ENCODE results near the gene H2BK1. TPM values are rescaled to one million over a fixed set of nuclear protein-coding genes. Genes with fewer than 3 reads are reported as not detected.

The H2BK1 gene
- total and polyA plus RNA-seq, 2 donors (not counting 1 experiment from before 2014, with no cell fraction given), result not detected

GRCh38 chr7:151246851-151247580 is 36.7 kb upstream of the H2BK1 start:
- no peak for DNase-seq (ENCODE audit: low read depth in 2 of 2)
- H2AFZ ChIP-seq (ENCODE audit: low read length), result no peak overlapping the region
- H3K36me3 ChIP-seq (ENCODE audit: control insufficient read depth, insufficient read depth, low read length), result peaks cover 2% of the 10 kb centered on the region
- H4K20me1 ChIP-seq (ENCODE audit: control insufficient read depth, extremely low read depth, insufficient read depth, low read length), result no peaks in the 10 kb centered on the region
- peak overlapping the region; percentile 53 to 82 (median 70) for H3K4me3 ChIP-seq (replicated peaks in 1 of 4; ENCODE audit: control extremely low read depth in 1 of 4, insufficient read depth in 1 of 4, low read depth in 3 of 4, low read length in 4 of 4)
- H3K27ac ChIP-seq (ENCODE audit: insufficient read depth, low read length), result peak overlapping the region; percentile 59
- H3K79me2 ChIP-seq (ENCODE audit: control insufficient read depth, insufficient read depth, low read length), result peaks cover 5% of the 10 kb centered on the region
- no peaks in the 10 kb centered on the region for H3K27me3 ChIP-seq (ENCODE audit: control insufficient read depth, insufficient read depth, low read length)
- TF ChIP-seq CTCF (conservative IDR thresholded peaks at IDR 0.05 in 1 of 2, IDR thresholded peaks at IDR 0.05 in 1 of 2; ENCODE audit: low read depth in 1 of 2, low read length in 2 of 2) (no peak), EZH2 (IDR thresholded peaks at IDR 0.05; ENCODE audit: low read length, missing control alignments) (no peak)
- no peaks in the 10 kb centered on the region for H3K9me3 ChIP-seq (ENCODE audit: control insufficient read depth, insufficient read depth, low read depth, low read length)
- peak overlapping the region; percentile 100 for H3K4me2 ChIP-seq (ENCODE audit: extremely low read depth, insufficient read depth, low read length)
- peaks cover 34% of the 10 kb centered on the region for H3K4me1 ChIP-seq (ENCODE audit: control insufficient read depth, extremely low read depth, insufficient read depth, low read length)
- no peak overlapping the region for H3K9ac ChIP-seq (ENCODE audit: insufficient read depth, low read length)

GRCh38 chr7:151246102-151246850 is 36.0 kb upstream of the H2BK1 start:
- peak overlapping the region; percentile 75 for H3K4me2 ChIP-seq (ENCODE audit: extremely low read depth, insufficient read depth, low read length)
- H3K79me2 ChIP-seq (ENCODE audit: control insufficient read depth, insufficient read depth, low read length), result peaks cover 5% of the 10 kb centered on the region
- H3K27ac ChIP-seq (ENCODE audit: insufficient read depth, low read length), result no peak overlapping the region
- H3K9me3 ChIP-seq (ENCODE audit: control insufficient read depth, insufficient read depth, low read depth, low read length), result no peaks in the 10 kb centered on the region
- peaks cover 6% of the 10 kb centered on the region for H3K36me3 ChIP-seq (ENCODE audit: control insufficient read depth, insufficient read depth, low read length)
- no peak overlapping the region for H3K9ac ChIP-seq (ENCODE audit: insufficient read depth, low read length)
- no peak for TF ChIP-seq CTCF (conservative IDR thresholded peaks at IDR 0.05 in 1 of 2, IDR thresholded peaks at IDR 0.05 in 1 of 2; ENCODE audit: low read depth in 1 of 2, low read length in 2 of 2)
- no peak for TF ChIP-seq EZH2 (IDR thresholded peaks at IDR 0.05; ENCODE audit: low read length, missing control alignments)
- H3K27me3 ChIP-seq (ENCODE audit: control insufficient read depth, insufficient read depth, low read length), result no peaks in the 10 kb centered on the region
- DNase-seq (ENCODE audit: low read depth in 2 of 2), result no peak
- peaks cover 34% of the 10 kb centered on the region for H3K4me1 ChIP-seq (ENCODE audit: control insufficient read depth, extremely low read depth, insufficient read depth, low read length)
- no peaks in the 10 kb centered on the region for H4K20me1 ChIP-seq (ENCODE audit: control insufficient read depth, extremely low read depth, insufficient read depth, low read length)
- H3K4me3 ChIP-seq (replicated peaks in 1 of 4; ENCODE audit: control extremely low read depth in 1 of 4, insufficient read depth in 1 of 4, low read depth in 3 of 4, low read length in 4 of 4), result peak overlapping the region; percentile 9 to 45 (median 20)
- no peak overlapping the region for H2AFZ ChIP-seq (ENCODE audit: low read length)

- H3K9ac ChIP-seq (ENCODE audit: insufficient read depth, low read length), result no peak overlapping the region
- peak overlapping the region; percentile 16 to 45 (median 20) for H3K4me3 ChIP-seq (replicated peaks in 1 of 4; ENCODE audit: control extremely low read depth in 1 of 4, insufficient read depth in 1 of 4, low read depth in 3 of 4, low read length in 4 of 4)
- H3K4me2 ChIP-seq (ENCODE audit: extremely low read depth, insufficient read depth, low read length), result peak overlapping the region; percentile 75
- no peak for DNase-seq (ENCODE audit: low read depth in 2 of 2)
- peaks cover 9% of the 10 kb centered on the region for H3K36me3 ChIP-seq (ENCODE audit: control insufficient read depth, insufficient read depth, low read length)
- no peaks in the 10 kb centered on the region for H3K9me3 ChIP-seq (ENCODE audit: control insufficient read depth, insufficient read depth, low read depth, low read length)
- no peaks in the 10 kb centered on the region for H3K27me3 ChIP-seq (ENCODE audit: control insufficient read depth, insufficient read depth, low read length)
- TF ChIP-seq EZH2 (IDR thresholded peaks at IDR 0.05; ENCODE audit: low read length, missing control alignments), result no peak
- peak; percentile 11 to 18 for TF ChIP-seq CTCF (conservative IDR thresholded peaks at IDR 0.05 in 1 of 2, IDR thresholded peaks at IDR 0.05 in 1 of 2; ENCODE audit: low read depth in 1 of 2, low read length in 2 of 2)
- peaks cover 33% of the 10 kb centered on the region for H3K4me1 ChIP-seq (ENCODE audit: control insufficient read depth, extremely low read depth, insufficient read depth, low read length)
- H3K79me2 ChIP-seq (ENCODE audit: control insufficient read depth, insufficient read depth, low read length), result peaks cover 5% of the 10 kb centered on the region
- no peak overlapping the region for H3K27ac ChIP-seq (ENCODE audit: insufficient read depth, low read length)
- no peaks in the 10 kb centered on the region for H4K20me1 ChIP-seq (ENCODE audit: control insufficient read depth, extremely low read depth, insufficient read depth, low read length)
- no peak overlapping the region for H2AFZ ChIP-seq (ENCODE audit: low read length)
Measured at GRCh38 chr7:151245360-151246101, 35.2 kb upstream of the H2BK1 start.

Data from fibroblast of lung (primary cell).